Activated CD4-positive, alpha-beta T cell treated with anti-CD3 and anti-CD28 coated beads for 48 hours (primary cell): ENCODE results near the gene TMEM51.

Experiments used
- DNase-seq: peaks from one replicate; pipeline ENCODE4 v3.0.0-alpha.2; 2020

Gene TMEM51

DNA sequence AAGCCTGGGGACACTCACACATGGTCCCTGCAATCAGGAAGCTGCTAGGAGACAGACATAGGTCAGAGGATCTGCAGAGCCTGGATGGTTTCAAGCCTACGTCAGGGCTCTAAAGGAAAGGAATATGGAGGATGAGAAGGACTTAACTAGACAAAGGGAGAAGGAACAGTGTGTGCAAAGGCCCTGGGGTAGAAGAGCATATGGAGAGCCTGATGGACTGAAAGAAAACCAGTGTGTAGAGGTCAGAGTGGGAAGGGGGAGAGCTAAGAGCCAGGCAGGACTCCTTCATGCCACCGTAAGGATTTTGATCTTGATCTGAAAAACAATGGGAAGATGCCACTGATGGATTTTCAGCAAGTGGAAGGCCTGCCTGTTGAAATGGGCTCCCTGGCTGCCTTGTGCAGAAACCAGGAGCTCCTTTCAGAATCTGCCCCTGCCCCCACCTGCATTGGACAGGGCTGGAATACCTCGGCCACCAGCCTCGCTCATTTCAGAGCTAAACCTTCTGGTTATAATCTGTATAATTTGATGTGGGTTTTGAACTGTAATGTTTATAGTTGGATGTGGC is 102.1 kb downstream of the TMEM51 start:
- no peak for DNase-seq

DNA sequence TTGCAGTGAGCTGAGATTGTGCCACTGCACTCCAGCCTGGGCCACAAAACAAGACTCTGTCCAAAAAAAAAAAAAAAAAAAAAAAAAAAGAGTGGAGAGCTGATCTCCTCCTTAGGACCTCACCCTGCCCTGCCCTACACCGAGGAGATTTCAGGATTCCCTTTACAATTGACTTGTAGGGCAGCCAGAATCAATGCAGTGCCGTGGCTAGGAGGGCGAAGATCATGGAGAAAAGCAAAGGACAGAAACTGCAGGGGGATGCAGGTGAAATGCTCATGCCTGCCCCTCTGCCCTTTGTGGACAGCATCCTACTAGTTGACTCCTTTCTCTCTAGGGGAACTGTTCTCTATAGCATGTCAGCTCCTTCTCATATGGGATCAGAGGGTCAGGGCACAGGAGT is 103.0 kb downstream of the TMEM51 start:
- DNase-seq = no peak

DNA sequence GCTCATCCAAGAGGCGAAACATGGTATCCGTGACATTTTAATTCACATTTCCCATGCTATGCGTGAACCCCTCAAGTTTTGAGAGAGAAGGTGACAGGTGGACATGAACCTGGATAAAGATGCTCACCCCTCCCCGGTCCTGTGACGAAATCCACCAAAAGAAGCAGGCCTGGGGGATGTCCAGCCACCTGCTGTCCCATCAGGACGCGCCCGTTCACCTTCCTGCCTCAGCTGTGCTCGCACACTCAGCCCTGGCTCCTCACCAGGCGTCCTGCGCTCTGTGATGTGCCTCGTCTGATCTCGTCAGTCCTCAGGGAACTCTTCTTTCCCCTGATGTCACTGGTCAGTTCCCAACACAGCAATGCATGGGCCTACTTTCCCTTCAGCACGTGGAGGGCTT is 103.8 kb downstream of the TMEM51 start:
- no peak for DNase-seq

DNA sequence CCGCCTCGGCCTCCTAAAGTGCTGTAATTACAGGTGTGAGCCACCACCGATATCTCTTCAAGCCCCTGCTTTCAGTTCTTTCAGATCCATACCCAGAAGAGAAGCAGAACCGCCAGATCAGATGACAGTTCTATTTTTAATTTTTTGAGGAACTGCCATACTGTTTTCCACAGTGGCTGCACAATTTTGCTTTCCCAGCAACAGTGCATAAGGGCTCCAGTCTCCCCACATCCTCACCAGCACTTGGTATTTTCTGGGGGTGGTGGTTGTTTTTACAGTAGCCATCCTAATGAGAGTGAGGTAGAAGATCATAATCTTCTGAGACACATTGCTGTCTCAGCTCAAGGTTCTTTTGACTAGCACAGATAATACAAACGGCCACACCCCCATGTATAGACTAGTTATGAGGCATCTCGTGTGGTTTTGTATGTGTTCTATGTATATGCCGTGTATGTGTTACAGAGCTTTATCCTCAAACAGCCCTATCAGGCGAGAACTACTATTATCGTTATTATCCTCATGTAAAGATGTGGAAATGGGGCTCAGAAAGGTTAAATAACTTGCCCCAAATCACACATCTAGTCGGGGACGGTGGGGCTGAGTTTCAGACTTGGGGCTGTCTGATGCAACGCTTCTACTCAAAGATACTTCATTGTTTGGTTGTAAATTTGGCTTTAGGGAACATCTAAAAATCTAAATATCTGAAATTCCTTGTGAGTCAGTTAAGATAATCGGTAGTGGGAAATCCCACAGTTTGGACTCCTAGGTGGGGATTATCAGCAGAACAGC is 105.5 kb downstream of the TMEM51 start:
- no peak for DNase-seq

DNA sequence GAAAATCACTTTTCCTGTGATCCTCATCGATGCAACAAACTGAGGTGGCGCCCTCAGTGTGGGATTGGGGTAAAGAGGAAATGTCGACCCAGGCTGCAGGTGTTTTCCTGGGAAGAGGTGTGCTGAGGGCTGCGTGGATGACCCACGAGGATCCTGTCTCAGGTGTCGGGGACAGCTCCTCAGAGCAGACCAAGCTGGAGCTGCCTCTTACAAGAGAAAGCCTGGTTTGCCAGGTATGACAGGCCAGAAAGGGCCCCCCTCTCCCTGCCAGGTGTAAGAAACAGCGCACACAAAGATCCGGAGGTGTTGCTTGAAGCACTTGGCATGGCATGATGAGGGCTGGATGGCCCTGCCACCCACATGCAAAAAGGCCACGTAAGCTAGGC is 106.1 kb downstream of the TMEM51 start:
- no peak for DNase-seq

DNA sequence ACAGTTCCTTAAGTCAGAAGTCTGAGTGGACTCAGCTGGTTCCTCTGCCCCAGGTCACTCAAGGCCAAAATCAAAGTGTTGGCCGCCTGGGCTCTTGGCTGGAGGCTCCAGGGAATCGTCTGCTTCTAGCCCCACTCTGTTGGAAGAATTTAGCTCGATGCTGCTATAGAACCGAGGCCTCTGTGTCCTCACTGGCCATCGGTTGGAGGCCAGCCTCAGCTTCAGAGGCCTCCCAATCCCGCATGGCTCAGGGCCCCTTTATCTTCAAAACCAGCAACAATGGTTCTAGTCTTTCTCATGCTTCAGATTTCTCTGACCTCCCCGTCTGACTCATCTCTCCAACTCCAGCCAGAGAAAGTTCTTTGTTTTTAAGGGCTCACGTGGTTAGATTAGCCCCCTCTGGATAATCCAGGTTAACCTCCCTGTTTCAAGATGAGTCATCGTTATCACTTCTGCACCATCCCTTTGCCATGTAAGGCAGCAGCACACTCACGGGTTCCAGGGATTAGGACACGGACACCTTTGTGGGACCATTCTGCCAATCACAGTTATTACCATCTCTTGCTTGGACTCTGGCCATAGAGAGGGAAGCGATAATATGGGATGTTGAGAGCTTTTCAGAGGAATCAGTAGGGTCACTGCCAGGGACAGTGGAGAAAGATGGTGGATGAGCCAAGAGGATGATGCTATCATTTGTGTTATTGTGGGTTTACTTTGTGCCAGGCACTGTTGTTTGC is 107.0 kb downstream of the TMEM51 start:
- no peak for DNase-seq

DNA sequence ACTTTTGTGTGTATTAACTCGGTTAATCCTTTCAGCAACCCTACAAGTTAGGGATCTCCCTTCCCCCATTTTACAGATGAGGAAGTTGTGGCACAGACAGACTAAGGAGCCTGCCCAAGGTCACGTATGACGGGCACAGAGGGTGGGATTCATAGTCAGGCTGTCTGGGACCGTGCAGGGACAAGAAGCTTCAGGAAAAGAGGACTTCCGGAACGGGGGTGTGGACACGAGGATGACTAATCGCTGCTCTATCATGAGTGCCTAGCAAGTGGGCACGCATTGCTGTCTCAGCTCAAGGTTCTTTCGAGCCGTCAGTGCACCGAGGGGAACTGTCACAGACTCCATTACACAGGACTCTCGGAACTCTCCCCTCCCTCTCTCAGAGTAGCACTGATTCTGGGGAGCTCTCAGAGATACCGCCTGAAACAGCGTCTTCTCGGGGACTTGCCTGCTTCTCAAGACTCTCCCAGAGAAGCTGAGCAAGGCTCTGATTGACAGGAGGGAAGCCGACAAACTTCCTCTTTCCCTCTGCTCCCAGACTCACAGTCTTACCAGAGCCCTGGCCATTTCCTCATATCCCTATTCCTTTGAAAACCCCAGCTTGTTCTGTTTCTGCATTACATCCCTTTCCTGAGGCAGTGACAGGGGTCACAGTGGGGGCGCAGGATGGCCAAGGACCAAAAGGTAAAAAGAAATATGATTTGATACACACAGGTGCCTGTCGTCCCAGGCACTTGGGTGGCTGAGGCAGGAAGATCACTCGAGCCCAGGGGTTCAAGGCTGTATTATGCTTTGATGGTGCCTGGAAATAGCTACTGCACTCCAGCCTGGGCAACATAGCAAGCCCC is 107.8 kb downstream of the TMEM51 start:
- peak; percentile 49 for DNase-seq

DNA sequence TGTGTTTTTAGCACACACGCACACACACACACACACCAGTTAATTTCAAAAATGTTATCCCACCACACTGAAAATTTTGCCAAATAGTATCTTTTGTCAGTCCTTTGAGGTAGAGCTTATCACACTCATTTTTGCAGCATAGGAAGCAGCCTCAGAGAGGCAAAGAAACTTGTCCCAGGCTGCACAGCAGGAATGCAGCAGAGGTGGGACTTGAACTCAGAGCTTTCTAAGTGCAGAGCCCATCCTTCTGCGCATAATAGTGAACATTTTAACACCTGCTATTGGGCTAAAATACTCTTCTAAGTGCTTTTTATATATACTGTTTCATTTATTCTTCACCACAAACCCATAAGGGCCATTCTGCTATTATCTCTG is 108.4 kb downstream of the TMEM51 start:
- DNase-seq = no peak

DNA sequence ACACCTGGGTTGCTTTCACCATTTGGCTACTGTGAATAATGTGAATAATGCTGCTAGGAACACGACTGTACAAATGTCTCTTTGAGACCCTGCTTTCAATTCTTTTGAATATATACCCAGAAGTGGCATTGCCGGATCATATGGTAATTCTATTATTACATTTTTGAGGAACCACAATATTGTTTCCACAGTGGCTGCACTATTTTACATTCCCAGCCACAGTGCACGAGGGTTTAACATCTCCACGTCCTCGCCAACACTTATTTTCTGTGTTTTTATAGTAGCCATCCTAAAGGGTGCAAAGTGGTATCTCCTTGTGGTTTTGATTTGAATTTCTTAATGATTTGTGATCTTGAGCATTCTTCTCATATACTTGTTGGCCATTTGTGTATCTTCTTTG is 109.2 kb downstream of the TMEM51 start:
- DNase-seq = no peak

DNA sequence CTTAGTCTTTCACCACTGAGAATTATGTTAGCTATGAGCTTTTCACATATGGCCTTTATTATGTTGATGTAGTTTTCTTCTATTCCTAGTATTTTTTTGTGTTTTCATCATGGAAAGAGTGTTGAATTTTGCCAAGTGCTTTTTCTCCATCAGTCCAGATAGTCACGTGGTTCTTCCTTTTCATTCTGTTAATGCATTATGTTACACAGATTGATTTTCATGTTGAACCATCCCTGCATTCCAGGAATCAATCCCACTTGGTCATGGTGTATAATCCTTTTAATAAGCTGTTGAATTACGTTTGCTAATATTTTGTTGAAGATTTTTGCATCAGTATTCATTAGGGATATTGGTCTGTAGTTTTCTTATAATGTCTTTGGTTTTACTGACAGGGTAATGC is 111.2 kb downstream of the TMEM51 start:
- DNase-seq = no peak
